ENCODE data around the gene INAVA.
"Not testable (repeated sequence)": the region's sequence is repeated elsewhere in the genome, so short reads cannot be mapped to it uniquely, and the experiment has no call there.

Gene INAVA

DNA sequence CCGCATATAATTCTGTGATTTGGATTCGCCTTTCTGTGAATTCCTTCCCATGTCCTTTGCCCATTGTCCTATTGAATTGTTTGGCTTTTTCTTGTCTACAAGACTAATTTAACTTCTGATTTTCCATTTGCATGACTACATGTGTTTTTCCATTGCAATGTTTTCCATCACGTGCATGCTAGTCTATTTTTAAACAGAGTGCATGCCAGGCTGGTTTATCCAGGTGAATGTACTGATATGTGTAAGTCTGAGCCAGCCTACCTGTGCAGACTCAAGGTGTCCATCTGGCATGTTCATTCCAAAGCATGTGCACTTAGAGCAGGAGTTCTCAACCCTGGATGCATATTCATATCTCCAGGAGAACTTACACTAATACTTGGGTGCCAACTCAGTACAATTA is 59.7 kb downstream of the INAVA start:
- no peak for DNase-seq (ENCODE audit: low read depth)
- no peak for TF ChIP-seq CTCF (IDR thresholded peaks at IDR 0.05; ENCODE audit: low read depth, low read length, missing control alignments)
- in situ Hi-C loops (cut with HindIII; ENCODE audit: low sequenced_read_pairs), result no loop called here
- H3K4me3 ChIP-seq (ENCODE audit: low read depth, low read length), result no peak overlapping the region

DNA sequence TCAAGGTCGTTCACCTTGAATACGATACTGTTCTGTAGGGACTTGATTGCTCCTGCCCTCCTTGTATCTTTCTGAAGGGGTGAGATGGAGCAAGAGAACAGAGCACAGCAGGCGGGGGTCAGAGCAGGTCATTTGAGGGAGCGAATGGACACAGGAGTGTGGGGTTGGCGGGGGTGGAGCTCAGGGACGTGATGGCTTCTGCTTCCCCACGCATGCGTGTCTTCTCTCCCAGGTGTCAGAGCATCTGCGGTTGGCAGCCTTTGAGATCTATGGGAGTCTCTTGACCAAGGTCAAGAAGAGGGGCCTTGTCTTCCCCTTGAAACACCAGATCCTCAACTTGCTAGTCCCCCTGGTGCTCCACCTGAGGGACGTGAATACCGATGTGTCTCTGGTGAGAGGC is 63.9 kb downstream of the INAVA start:
- no peak for TF ChIP-seq CTCF (IDR thresholded peaks at IDR 0.05; ENCODE audit: low read depth, low read length, missing control alignments)
- in situ Hi-C loops (cut with HindIII; ENCODE audit: low sequenced_read_pairs), result no loop called here
- DNase-seq (ENCODE audit: low read depth), result no peak
- no peak overlapping the region for H3K4me3 ChIP-seq (ENCODE audit: low read depth, low read length)

GRCh38 chr1:200959411-200959921 is 64.8 kb downstream of the INAVA start:
- in situ Hi-C loops (cut with HindIII; ENCODE audit: low sequenced_read_pairs), result no loop called here
- DNase-seq (ENCODE audit: low read depth), result no peak
- TF ChIP-seq CTCF (IDR thresholded peaks at IDR 0.05; ENCODE audit: low read depth, low read length, missing control alignments), result no peak
- no peak overlapping the region for H3K4me3 ChIP-seq (ENCODE audit: low read depth, low read length)

DNA sequence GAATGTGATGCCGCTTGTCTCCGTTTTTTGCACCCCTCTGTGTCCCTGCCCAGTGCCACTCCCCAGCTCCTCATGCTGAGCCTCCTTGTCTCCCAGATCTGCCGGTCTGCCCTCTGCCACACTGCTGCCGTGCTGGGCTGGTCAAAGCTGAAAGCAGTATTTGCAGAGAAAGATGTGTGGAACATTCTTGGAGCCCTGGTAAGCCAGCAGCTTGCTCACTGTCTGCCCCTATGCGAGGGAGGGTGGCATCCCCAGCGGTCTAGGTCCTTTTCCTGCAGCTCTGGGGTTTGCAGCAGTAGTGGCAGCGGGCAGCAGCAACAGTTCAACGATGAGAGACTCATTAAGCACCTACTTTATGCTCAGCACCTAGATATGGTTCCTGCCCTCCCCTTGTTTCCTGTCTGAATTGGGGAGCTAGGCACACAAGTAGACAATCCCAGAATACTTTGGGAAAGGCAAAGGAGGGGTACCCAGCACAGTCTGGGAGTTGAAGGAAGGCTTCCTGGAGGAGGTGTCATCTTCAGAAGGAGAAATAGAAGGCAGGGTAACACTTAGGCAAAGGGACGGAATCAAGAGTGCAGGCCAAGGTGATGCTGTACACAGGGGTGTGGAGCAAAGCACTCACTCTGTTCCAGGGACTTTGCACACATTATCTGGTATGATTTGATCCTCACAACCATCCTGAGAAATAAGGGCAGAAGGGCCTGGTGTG is 65.7 kb downstream of the INAVA start:
- H3K4me3 ChIP-seq (ENCODE audit: low read depth, low read length), result no peak overlapping the region
- TF ChIP-seq CTCF (IDR thresholded peaks at IDR 0.05; ENCODE audit: low read depth, low read length, missing control alignments), result no peak
- DNase-seq (ENCODE audit: low read depth), result no peak
- in situ Hi-C loops (cut with HindIII; ENCODE audit: low sequenced_read_pairs), result loop anchor here (10.0 kb wide), 1 partner anchor 84 kb away; no protein-coding TSS in a partner anchor

DNA sequence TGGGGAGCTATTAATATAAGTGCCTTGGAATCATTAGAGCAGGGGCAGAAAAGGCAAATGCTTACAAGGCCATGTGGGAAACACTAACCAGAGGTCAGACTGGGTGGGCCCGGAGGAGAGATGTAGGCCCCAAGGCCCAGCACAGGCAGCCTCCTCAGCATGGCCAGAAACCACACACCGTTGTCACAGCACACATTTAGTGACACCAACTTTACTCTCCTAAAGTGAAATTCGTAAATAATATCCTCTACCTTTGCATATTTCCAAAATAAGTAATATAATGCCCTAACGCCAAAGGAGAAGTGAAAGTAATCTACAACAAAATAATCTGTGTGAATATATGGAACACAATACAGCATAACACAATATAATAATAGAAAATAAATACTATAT is 66.2 kb downstream of the INAVA start:
- no peak for TF ChIP-seq CTCF (IDR thresholded peaks at IDR 0.05; ENCODE audit: low read depth, low read length, missing control alignments)
- no peak for DNase-seq (ENCODE audit: low read depth)
- H3K4me3 ChIP-seq (ENCODE audit: low read depth, low read length), result no peak overlapping the region
- in situ Hi-C loops (cut with HindIII; ENCODE audit: low sequenced_read_pairs), result loop anchor here (10.0 kb wide), 1 partner anchor 84 kb away; no protein-coding TSS in a partner anchor

DNA sequence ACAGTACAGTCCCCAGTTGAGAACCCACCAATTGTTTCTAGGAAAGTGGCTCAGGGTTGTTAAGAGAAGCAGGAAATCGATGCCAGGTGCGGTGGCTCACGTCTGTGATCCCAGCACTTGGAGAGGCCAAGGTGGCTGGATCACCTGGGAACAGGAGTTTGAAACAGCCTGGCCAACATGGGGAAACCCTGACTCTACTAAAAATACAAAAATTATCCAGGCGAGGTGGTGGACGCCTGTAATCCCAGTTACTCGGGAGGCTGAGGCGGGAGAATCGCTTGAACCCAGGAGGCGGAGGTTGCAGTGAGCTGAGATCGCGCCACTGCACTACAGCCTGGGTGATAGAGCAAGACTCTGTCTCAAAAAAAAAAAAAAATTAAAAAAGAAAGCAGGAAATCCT is 67.5 kb downstream of the INAVA start:
- DNase-seq (ENCODE audit: low read depth); H3K4me3 ChIP-seq (ENCODE audit: low read depth, low read length): not testable (repeated sequence)
- in situ Hi-C loops (cut with HindIII; ENCODE audit: low sequenced_read_pairs), result loop anchor here (10.0 kb wide), 1 partner anchor 83 kb away; no protein-coding TSS in a partner anchor

DNA sequence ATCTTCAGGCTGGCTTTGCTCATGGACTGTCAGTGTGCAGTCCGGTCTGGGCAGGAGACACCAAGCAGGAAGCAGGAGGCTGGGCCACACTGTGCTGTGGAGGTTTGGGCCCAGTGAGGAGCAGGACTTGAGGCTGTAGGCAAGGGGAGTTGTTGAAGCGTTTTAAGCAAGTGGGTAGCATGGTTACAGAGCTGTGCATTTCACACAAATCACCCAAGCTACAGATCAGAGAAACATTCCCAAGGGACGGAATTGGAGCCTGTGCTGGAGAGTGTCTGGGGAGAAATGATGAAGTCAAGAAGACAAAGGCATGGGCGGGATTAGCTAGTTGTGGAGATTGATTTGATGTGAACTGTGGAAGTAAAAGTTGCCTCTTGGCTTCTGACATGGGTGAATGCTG is 67.9 kb downstream of the INAVA start:
- H3K4me3 ChIP-seq (ENCODE audit: low read depth, low read length), result no peak overlapping the region
- in situ Hi-C loops (cut with HindIII; ENCODE audit: low sequenced_read_pairs), result loop anchor here (10.0 kb wide), 1 partner anchor 82 kb away; no protein-coding TSS in a partner anchor
- no peak for DNase-seq (ENCODE audit: low read depth)
- no peak for TF ChIP-seq CTCF (IDR thresholded peaks at IDR 0.05; ENCODE audit: low read depth, low read length, missing control alignments)

Measured in astrocyte of the cerebellum (primary cell).